Peyer's patch (tissue), 4 donors: ENCODE results near the gene DPEP2.

Experiments
- POLR2A ChIP-seq, 2 donors: fragments of 450-650 bp; IDR thresholded peaks; one replicate each; pipeline ENCODE4 v1.5.1; 2017; ENCODE audit warnings: antibody characterized with exemption in 2 of 2, mild to moderate bottlenecking in 2 of 2, moderate library complexity in 2 of 2
- TF ChIP-seq, protein P1 (sequence below), 6 experiments: fragments of 450-650 bp in 4 of 6; fragments of 200-600 bp in 2 of 6; sonication (generic) in 1 of 6; IDR thresholded peaks; one replicate each; pipeline ENCODE4 v1.5.1; 2017 to 2019; ENCODE audit warnings: antibody characterized with exemption in 6 of 6, mild to moderate bottlenecking in 3 of 6, moderate library complexity in 1 of 6

- TF ChIP-seq, protein P1, sequence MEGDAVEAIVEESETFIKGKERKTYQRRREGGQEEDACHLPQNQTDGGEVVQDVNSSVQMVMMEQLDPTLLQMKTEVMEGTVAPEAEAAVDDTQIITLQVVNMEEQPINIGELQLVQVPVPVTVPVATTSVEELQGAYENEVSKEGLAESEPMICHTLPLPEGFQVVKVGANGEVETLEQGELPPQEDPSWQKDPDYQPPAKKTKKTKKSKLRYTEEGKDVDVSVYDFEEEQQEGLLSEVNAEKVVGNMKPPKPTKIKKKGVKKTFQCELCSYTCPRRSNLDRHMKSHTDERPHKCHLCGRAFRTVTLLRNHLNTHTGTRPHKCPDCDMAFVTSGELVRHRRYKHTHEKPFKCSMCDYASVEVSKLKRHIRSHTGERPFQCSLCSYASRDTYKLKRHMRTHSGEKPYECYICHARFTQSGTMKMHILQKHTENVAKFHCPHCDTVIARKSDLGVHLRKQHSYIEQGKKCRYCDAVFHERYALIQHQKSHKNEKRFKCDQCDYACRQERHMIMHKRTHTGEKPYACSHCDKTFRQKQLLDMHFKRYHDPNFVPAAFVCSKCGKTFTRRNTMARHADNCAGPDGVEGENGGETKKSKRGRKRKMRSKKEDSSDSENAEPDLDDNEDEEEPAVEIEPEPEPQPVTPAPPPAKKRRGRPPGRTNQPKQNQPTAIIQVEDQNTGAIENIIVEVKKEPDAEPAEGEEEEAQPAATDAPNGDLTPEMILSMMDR (IDR thresholded peaks at IDR 0.05), result no peak
- TF ChIP-seq POLR2A (IDR thresholded peaks at IDR 0.05), result no peak
These were observed 19.2 kb downstream of the DPEP2 start, which contains the start of gene DPEP3 for GRCh38 chr16:67979955-67980678.
